ENCODE measurements around the gene ZMYM2. TPM values are rescaled to one million over a fixed set of nuclear protein-coding genes. Genes with fewer than 3 reads are reported as not detected.

ZMYM2 gene
- polyA plus RNA-seq, 2 donors: 15.8 to 26.3 TPM

- H3K4me3 ChIP-seq (ENCODE audit: low read depth in 1 of 2, low read length in 2 of 2): no peak overlapping the region
- WGBS, 2 donors: 25 to 30% methylated on average over 54 to 56 of the region's 56 CpGs
- H3K27ac ChIP-seq (ENCODE audit: low read depth in 2 of 2, low read length in 1 of 2): no peak overlapping the region
- H3K36me3 ChIP-seq (ENCODE audit: control insufficient read depth in 2 of 2, insufficient read depth in 2 of 2, low read length in 1 of 2): no peaks in the 10 kb centered on the region
- H3K27me3 ChIP-seq (ENCODE audit: control insufficient read depth in 1 of 2, insufficient read depth in 2 of 2, low read length in 2 of 2): peaks cover 0 to 4% of the 10 kb centered on the region in 2 donors
- no peaks in the 10 kb centered on the region for H3K9me3 ChIP-seq (ENCODE audit: control insufficient read depth in 2 of 2, insufficient read depth in 1 of 2, low read depth in 1 of 2, low read length in 1 of 2)
- peaks cover 0 to 5% of the 10 kb centered on the region in 2 donors for H3K4me1 ChIP-seq (ENCODE audit: control insufficient read depth in 2 of 2, insufficient read depth in 2 of 2, low read length in 1 of 2)
Measured at GRCh38 chr13:20136781-20137703, 178.5 kb downstream of the ZMYM2 start.

- H3K27me3 ChIP-seq (ENCODE audit: control insufficient read depth in 1 of 2, insufficient read depth in 2 of 2, low read length in 2 of 2): peaks cover 0 to 4% of the 10 kb centered on the region in 2 donors
- H3K27ac ChIP-seq (ENCODE audit: low read depth in 2 of 2, low read length in 1 of 2): no peak overlapping the region
- H3K36me3 ChIP-seq (ENCODE audit: control insufficient read depth in 2 of 2, insufficient read depth in 2 of 2, low read length in 1 of 2): no peaks in the 10 kb centered on the region
- peaks cover 0 to 7% of the 10 kb centered on the region in 2 donors for H3K4me1 ChIP-seq (ENCODE audit: control insufficient read depth in 2 of 2, insufficient read depth in 2 of 2, low read length in 1 of 2)
- H3K9me3 ChIP-seq (ENCODE audit: control insufficient read depth in 2 of 2, insufficient read depth in 1 of 2, low read depth in 1 of 2, low read length in 1 of 2): peaks cover 0 to 6% of the 10 kb centered on the region in 2 donors
- 67 to 69% methylated on average over 2 of the region's 2 CpGs for WGBS, 2 donors
- no peak overlapping the region for H3K4me3 ChIP-seq (ENCODE audit: low read depth in 1 of 2, low read length in 2 of 2)
Measured at GRCh38 chr13:20137875-20138274, 179.3 kb downstream of the ZMYM2 start.

- Histone ChIP-seq H3K4me1 (ENCODE audit: control insufficient read depth in 2 of 2, insufficient read depth in 2 of 2, low read length in 1 of 2) (peaks cover 0 to 7% of the 10 kb centered on the region in 2 donors), H3K36me3 (ENCODE audit: control insufficient read depth in 2 of 2, insufficient read depth in 2 of 2, low read length in 1 of 2) (no peaks in the 10 kb centered on the region), H3K27me3 (ENCODE audit: control insufficient read depth in 1 of 2, insufficient read depth in 2 of 2, low read length in 2 of 2) (peaks cover 0 to 4% of the 10 kb centered on the region in 2 donors), H3K4me3 (ENCODE audit: low read depth in 1 of 2, low read length in 2 of 2) (no peak overlapping the region), H3K9me3 (ENCODE audit: control insufficient read depth in 2 of 2, insufficient read depth in 1 of 2, low read depth in 1 of 2, low read length in 1 of 2) (peaks cover 0 to 8% of the 10 kb centered on the region in 2 donors), H3K27ac (ENCODE audit: low read depth in 2 of 2, low read length in 1 of 2) (no peak overlapping the region)
- 60 to 76% methylated on average over 4 of the region's 4 CpGs for WGBS, 2 donors
Measured at GRCh38 chr13:20140487-20140886, 182.0 kb downstream of the ZMYM2 start.

Other genes with a start within 250 kb of the ZMYM2 start
- 10 to 100 TPM; 19.6 to 26.0 TPM for gene PSPC1, start 175.8 kb upstream of the ZMYM2 start, polyA plus RNA-seq
- gene ZMYM5, start 95.1 kb upstream of the ZMYM2 start, polyA plus RNA-seq: 1 to 10 TPM; 7.8 to 8.6 TPM
- under 1 TPM; 0.22 to 0.75 TPM for gene GJA3, start 202.3 kb downstream of the ZMYM2 start, polyA plus RNA-seq
- 100 to 1,000 TPM; 859 to 986 TPM for gene GJB2, start 234.2 kb downstream of the ZMYM2 start, polyA plus RNA-seq